H1 (cell line): ENCODE measurements around the gene TSKS.

ENCODE experiments used
- KDM4A ChIP-seq: IDR thresholded peaks from one replicate; pipeline ENCODE4 v1.7.1; 2012; ENCODE audit warnings: low read depth, mild to moderate bottlenecking, moderate library complexity, low read length, inconsistent platforms; ENCODE audit not compliant: severe bottlenecking
- ZNF274 ChIP-seq: IDR thresholded peaks from 2 replicates; pipeline ENCODE4 v1.7.0; 2012; ENCODE audit warnings: low read length, borderline replicate concordance; ENCODE audit errors: extremely low read depth

DNA sequence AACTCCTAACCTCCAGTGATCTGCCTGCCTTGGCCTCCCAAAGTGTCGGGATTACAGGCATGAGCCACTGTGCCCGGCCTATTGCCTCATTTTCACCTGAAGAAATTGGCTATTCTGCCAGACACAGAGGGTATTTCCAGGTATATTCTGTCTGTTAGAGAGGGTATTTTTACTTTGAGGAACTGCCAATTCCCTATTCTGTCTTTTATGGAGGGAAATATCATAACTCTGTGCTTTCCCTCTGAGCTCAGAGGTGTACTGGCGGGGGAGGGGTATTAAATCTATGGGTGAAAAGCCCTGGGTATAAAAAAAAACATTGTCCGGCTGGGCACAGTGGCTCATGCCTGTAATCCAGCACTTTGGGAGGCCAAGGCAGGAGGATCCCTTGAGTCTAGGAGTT, 24.8 kb downstream of the TSKS start:
- TF ChIP-seq KDM4A (no peak), ZNF274 (no peak)
